ENCODE measurements around the gene MYO7A. TPM values are rescaled to one million over a fixed set of nuclear protein-coding genes. Genes with fewer than 3 reads are reported as not detected.

MYO7A gene
- total RNA-seq, 2 experiments from 2014 or later, result not detected

- H3K4me3 Mint-ChIP-seq, result no peak overlapping the region
- CTCF ChIA-PET, result interaction anchor here (0.7 to 1.0 kb wide), 2 partner anchors 8 to 71 kb away, joined by 3 to 5 read pairs; no protein-coding TSS in a partner anchor
- H3K4me1 Mint-ChIP-seq (ENCODE audit: low read depth), result no peaks in the 10 kb centered on the region
- intact Hi-C loops (cut with micrococcal nuclease), result no loop called here
- H3K27ac Mint-ChIP-seq, result no peak overlapping the region
- no peaks in the 10 kb centered on the region for H3K9me3 Mint-ChIP-seq
- H3K36me3 Mint-ChIP-seq (ENCODE audit: low read depth), result no peaks in the 10 kb centered on the region
- H3K27me3 Mint-ChIP-seq (ENCODE audit: low read depth), result no peaks in the 10 kb centered on the region
- DNase-seq, result no peak
These were observed 9.1 kb upstream of the MYO7A start for GRCh38 chr11:77118971-77119370.

GRCh38 chr11:77119531-77119936 is 8.5 kb upstream of the MYO7A start:
- Mint-ChIP-seq H3K9me3 (no peaks in the 10 kb centered on the region), H3K4me3 (no peak overlapping the region), H3K27ac (no peak overlapping the region), H3K4me1 (ENCODE audit: low read depth) (no peaks in the 10 kb centered on the region), H3K36me3 (ENCODE audit: low read depth) (no peaks in the 10 kb centered on the region), H3K27me3 (ENCODE audit: low read depth) (no peaks in the 10 kb centered on the region)
- CTCF ChIA-PET, result no interaction called here
- intact Hi-C loops (cut with micrococcal nuclease), result no loop called here
- DNase-seq, result no peak

- no peak overlapping the region for H3K27ac Mint-ChIP-seq
- CTCF ChIA-PET, result no interaction called here
- H3K36me3 Mint-ChIP-seq (ENCODE audit: low read depth), result no peaks in the 10 kb centered on the region
- intact Hi-C loops (cut with micrococcal nuclease), result no loop called here
- H3K9me3 Mint-ChIP-seq, result no peaks in the 10 kb centered on the region
- no peak for DNase-seq
- H3K27me3 Mint-ChIP-seq (ENCODE audit: low read depth), result no peaks in the 10 kb centered on the region
- H3K4me1 Mint-ChIP-seq (ENCODE audit: low read depth), result no peaks in the 10 kb centered on the region
- no peak overlapping the region for H3K4me3 Mint-ChIP-seq
These were observed 7.5 kb upstream of the MYO7A start for GRCh38 chr11:77120571-77120970.

- no peaks in the 10 kb centered on the region for H3K9me3 Mint-ChIP-seq
- no peaks in the 10 kb centered on the region for H3K36me3 Mint-ChIP-seq (ENCODE audit: low read depth)
- intact Hi-C loops (cut with micrococcal nuclease), result no loop called here
- no peaks in the 10 kb centered on the region for H3K27me3 Mint-ChIP-seq (ENCODE audit: low read depth)
- CTCF ChIA-PET, result no interaction called here
- no peak overlapping the region for H3K27ac Mint-ChIP-seq
- no peak overlapping the region for H3K4me3 Mint-ChIP-seq
- no peaks in the 10 kb centered on the region for H3K4me1 Mint-ChIP-seq (ENCODE audit: low read depth)
- no peak for DNase-seq
These were observed 6.9 kb upstream of the MYO7A start for GRCh38 chr11:77121096-77121640.

GRCh38 chr11:77121876-77122575 is 6.0 kb upstream of the MYO7A start:
- no peak overlapping the region for H3K4me3 Mint-ChIP-seq
- no peaks in the 10 kb centered on the region for H3K9me3 Mint-ChIP-seq
- H3K36me3 Mint-ChIP-seq (ENCODE audit: low read depth), result no peaks in the 10 kb centered on the region
- DNase-seq, result no peak
- intact Hi-C loops (cut with micrococcal nuclease), result no loop called here
- no peak overlapping the region for H3K27ac Mint-ChIP-seq
- CTCF ChIA-PET, result interaction anchor here (1.6 kb wide), 1 partner anchor 65 kb away, joined by 4 read pairs; no protein-coding TSS in a partner anchor
- no peaks in the 10 kb centered on the region for H3K27me3 Mint-ChIP-seq (ENCODE audit: low read depth)
- H3K4me1 Mint-ChIP-seq (ENCODE audit: low read depth), result no peaks in the 10 kb centered on the region

GRCh38 chr11:77122576-77123212 is 5.4 kb upstream of the MYO7A start:
- H3K4me3 Mint-ChIP-seq, result no peak overlapping the region
- H3K27me3 Mint-ChIP-seq (ENCODE audit: low read depth), result no peaks in the 10 kb centered on the region
- CTCF ChIA-PET, result interaction anchor here (0.6 to 1.6 kb wide), 3 partner anchors 30 to 423 kb away, joined by 3 to 4 read pairs (median 4); no protein-coding TSS in a partner anchor
- H3K27ac Mint-ChIP-seq, result no peak overlapping the region
- DNase-seq, result no peak
- intact Hi-C loops (cut with micrococcal nuclease), result no loop called here
- peaks cover 3% of the 10 kb centered on the region for H3K4me1 Mint-ChIP-seq (ENCODE audit: low read depth)
- H3K9me3 Mint-ChIP-seq, result no peaks in the 10 kb centered on the region
- H3K36me3 Mint-ChIP-seq (ENCODE audit: low read depth), result no peaks in the 10 kb centered on the region

- H3K36me3 Mint-ChIP-seq (ENCODE audit: low read depth), result no peaks in the 10 kb centered on the region
- CTCF ChIA-PET, result interaction anchor here (0.6 kb wide), 1 partner anchor 31 kb away, joined by 3 read pairs; no protein-coding TSS in a partner anchor
- intact Hi-C loops (cut with micrococcal nuclease), result no loop called here
- H3K4me3 Mint-ChIP-seq, result no peak overlapping the region
- peaks cover 6% of the 10 kb centered on the region for H3K4me1 Mint-ChIP-seq (ENCODE audit: low read depth)
- H3K27me3 Mint-ChIP-seq (ENCODE audit: low read depth), result no peaks in the 10 kb centered on the region
- no peak for DNase-seq
- H3K9me3 Mint-ChIP-seq, result no peaks in the 10 kb centered on the region
- H3K27ac Mint-ChIP-seq, result no peak overlapping the region
These were observed 4.5 kb upstream of the MYO7A start for GRCh38 chr11:77123591-77123990.

- CTCF ChIA-PET, result no interaction called here
- Mint-ChIP-seq H3K27ac (no peak overlapping the region), H3K9me3 (no peaks in the 10 kb centered on the region), H3K4me3 (no peak overlapping the region), H3K36me3 (ENCODE audit: low read depth) (no peaks in the 10 kb centered on the region), H3K27me3 (ENCODE audit: low read depth) (no peaks in the 10 kb centered on the region), H3K4me1 (ENCODE audit: low read depth) (peaks cover 6% of the 10 kb centered on the region)
- intact Hi-C loops (cut with micrococcal nuclease), result no loop called here
- DNase-seq, result no peak
These were observed 4.0 kb upstream of the MYO7A start for GRCh38 chr11:77124041-77124440.

- no peak overlapping the region for H3K27ac Mint-ChIP-seq
These were observed 3.6 kb upstream of the MYO7A start for GRCh38 chr11:77124488-77124887.

GRCh38 chr11:77125191-77125590 is 2.9 kb upstream of the MYO7A start:
- CTCF ChIA-PET, result no interaction called here
- intact Hi-C loops (cut with micrococcal nuclease), result loop anchor here (5.0 kb wide), 1 partner anchor 347 kb away; the partner anchor contains the start of gene PAK1
- no peaks in the 10 kb centered on the region for H3K9me3 Mint-ChIP-seq
- no peak overlapping the region for H3K27ac Mint-ChIP-seq
- DNase-seq, result no peak
- H3K4me1 Mint-ChIP-seq (ENCODE audit: low read depth), result peaks cover 6% of the 10 kb centered on the region
- H3K27me3 Mint-ChIP-seq (ENCODE audit: low read depth), result no peaks in the 10 kb centered on the region
- no peaks in the 10 kb centered on the region for H3K36me3 Mint-ChIP-seq (ENCODE audit: low read depth)
- H3K4me3 Mint-ChIP-seq, result no peak overlapping the region

More at GRCh38 chr11:77124488-77124887, 3.6 kb upstream of the MYO7A start:
- Mint-ChIP-seq H3K9me3 (no peaks in the 10 kb centered on the region), H3K4me1 (ENCODE audit: low read depth) (peaks cover 6% of the 10 kb centered on the region), H3K36me3 (ENCODE audit: low read depth) (no peaks in the 10 kb centered on the region), H3K27me3 (ENCODE audit: low read depth) (no peaks in the 10 kb centered on the region), H3K4me3 (no peak overlapping the region)
- CTCF ChIA-PET, result no interaction called here
- no peak for DNase-seq
- intact Hi-C loops (cut with micrococcal nuclease), result no loop called here

GRCh38 chr11:77125695-77126094 is 2.4 kb upstream of the MYO7A start:
- CTCF ChIA-PET, result no interaction called here
- intact Hi-C loops (cut with micrococcal nuclease), result loop anchor here (5.0 kb wide), 1 partner anchor 347 kb away; the partner anchor contains the start of gene PAK1
- Mint-ChIP-seq H3K27me3 (ENCODE audit: low read depth) (no peaks in the 10 kb centered on the region), H3K27ac (no peak overlapping the region), H3K9me3 (no peaks in the 10 kb centered on the region), H3K36me3 (ENCODE audit: low read depth) (no peaks in the 10 kb centered on the region), H3K4me3 (no peak overlapping the region), H3K4me1 (ENCODE audit: low read depth) (peaks cover 6% of the 10 kb centered on the region)
- DNase-seq, result no peak

GRCh38 chr11:77126156-77126775 is 1.8 kb upstream of the MYO7A start:
- Mint-ChIP-seq H3K27me3 (ENCODE audit: low read depth) (no peaks in the 10 kb centered on the region), H3K4me1 (ENCODE audit: low read depth) (peaks cover 6% of the 10 kb centered on the region), H3K27ac (no peak overlapping the region), H3K36me3 (ENCODE audit: low read depth) (no peaks in the 10 kb centered on the region), H3K9me3 (no peaks in the 10 kb centered on the region), H3K4me3 (no peak overlapping the region)
- CTCF ChIA-PET, result interaction anchor here (0.6 to 5.4 kb wide), 19 partner anchors 9 to 467 kb away, joined by 3 to 87 read pairs (median 4); no protein-coding TSS in a partner anchor
- intact Hi-C loops (cut with micrococcal nuclease), result loop anchor here (5.0 kb wide), 1 partner anchor 346 kb away; the partner anchor contains the start of gene PAK1
- DNase-seq, result no peak

Measured in activated naive CD4-positive, alpha-beta T cell treated with anti-CD3 and anti-CD28 coated beads for 36 hours (primary cell).